ENCODE results near the gene ERBB4.

GRCh38 chr2:211812587-211812986, 726.0 kb downstream of the ERBB4 start:
- TF ChIP-seq EZH2 (IDR thresholded peaks at IDR 0.05; ENCODE audit: borderline replicate concordance, low read depth, low read length, poor library complexity, severe bottlenecking) = no peak
- no peak for TF ChIP-seq CTCF (conservative IDR thresholded peaks at IDR 0.05; ENCODE audit: low read depth, low read length)
